GM23338 (cell line): ENCODE results near the gene LLGL2. TPM values are rescaled to one million over a fixed set of nuclear protein-coding genes. Genes with fewer than 3 reads are reported as not detected.

ENCODE experiments used
- ATAC-seq: fragments of 200-7000 bp; cut with Tn5 transposase; 3 replicates; pipeline ENCODE4 v1.9.1; 2020
- DNase-seq: peaks from one replicate; pipeline ENCODE4 v3.0.0-alpha.2; 2015; ENCODE audit warnings: low spot score
- H2AFZ ChIP-seq: fragments of 200-600 bp; sonication (generic); 2 replicates; pipeline ENCODE4 v1.8.0; 2016; ENCODE audit warnings: antibody characterized with exemption, mild to moderate bottlenecking, moderate library complexity
- H3F3A ChIP-seq: fragments of 200-600 bp; sonication (generic); replicated peaks from 2 replicates; pipeline ENCODE4 v1.8.0; 2017; ENCODE audit warnings: antibody characterized with exemption, mixed run types, low read depth
- H3K27ac ChIP-seq: fragments of 200-600 bp; sonication (generic); 2 replicates; pipeline ENCODE4 v1.6.1; 2016; ENCODE audit warnings: low read depth
- H3K27me3 ChIP-seq: fragments of 200-600 bp; sonication (generic); 2 replicates; pipeline ENCODE4 v1.8.0; 2016; ENCODE audit warnings: mild to moderate bottlenecking, mixed run types, moderate library complexity; ENCODE audit not compliant: insufficient read depth
- H3K36me3 ChIP-seq: fragments of 200-600 bp; sonication (generic); 2 replicates; pipeline ENCODE4 v1.8.0; 2016; ENCODE audit warnings: mild to moderate bottlenecking; ENCODE audit not compliant: insufficient read depth
- H3K4me1 ChIP-seq: fragments of 200-600 bp; sonication (generic); 2 replicates; pipeline ENCODE4 v1.8.0; 2016; ENCODE audit warnings: mild to moderate bottlenecking, moderate library complexity; ENCODE audit not compliant: insufficient read depth
- H3K4me2 ChIP-seq: fragments of 200-600 bp; sonication (generic); 2 replicates; pipeline ENCODE4 v1.7.1; 2017; ENCODE audit warnings: mixed run types
- H3K4me3 ChIP-seq: fragments of 200-600 bp; sonication (generic); 2 replicates; pipeline ENCODE4 v1.6.1; 2016; ENCODE audit warnings: mixed run types
- H3K79me2 ChIP-seq: fragments of 200-600 bp; sonication (generic); replicated peaks from 2 replicates; pipeline ENCODE4 v1.8.0; 2017; ENCODE audit warnings: mild to moderate bottlenecking; ENCODE audit not compliant: insufficient read depth
- H3K9me2 ChIP-seq: fragments of 200-600 bp; sonication (generic); 2 replicates; pipeline ENCODE4 v1.8.0; 2017; ENCODE audit not compliant: insufficient read depth
- H4K20me1 ChIP-seq: fragments of 200-600 bp; sonication (generic); replicated peaks from 2 replicates; pipeline ENCODE4 v1.8.0; 2017; ENCODE audit warnings: mild to moderate bottlenecking; ENCODE audit not compliant: insufficient read depth
- H3K27ac Mint-ChIP-seq: 2 replicates; pipeline ENCODE4 v1.8.0; 2020; ENCODE audit warnings: inconsistent platforms, mild to moderate bottlenecking, moderate library complexity, mixed read lengths
- H3K27me3 Mint-ChIP-seq: 3 replicates; pipeline ENCODE4 v1.8.0; 2022; ENCODE audit warnings: low read depth, mild to moderate bottlenecking, moderate library complexity, mixed read lengths, inconsistent platforms; ENCODE audit not compliant: insufficient read depth, poor library complexity
- H3K36me3 Mint-ChIP-seq: 3 replicates; pipeline ENCODE4 v1.8.0; 2021; ENCODE audit warnings: low read depth, mild to moderate bottlenecking, inconsistent platforms, moderate library complexity, mixed read lengths
- H3K4me1 Mint-ChIP-seq: 3 replicates; pipeline ENCODE4 v1.8.0; 2020; ENCODE audit warnings: mild to moderate bottlenecking, inconsistent platforms, mixed read lengths
- H3K4me3 Mint-ChIP-seq: 3 replicates; pipeline ENCODE4 v1.8.0; 2021; ENCODE audit warnings: moderate library complexity, mild to moderate bottlenecking, inconsistent platforms, mixed read lengths
- H3K9me3 Mint-ChIP-seq: 3 replicates; pipeline ENCODE4 v1.8.0; 2020; ENCODE audit warnings: moderate library complexity, mild to moderate bottlenecking, inconsistent platforms, mixed read lengths
- CREB1 ChIP-seq: fragments of 250-450 bp; sonication (Bioruptor Pico); IDR thresholded peaks from 2 replicates; pipeline ENCODE4 v1.5.0; 2020; ENCODE audit warnings: low read depth, mild to moderate bottlenecking, moderate library complexity
- CTCF ChIP-seq, 2 experiments: fragments of 200-600 bp in 1 of 2; sonication (generic) in 1 of 2; conservative IDR thresholded peaks; 2 replicates each; pipeline versions ENCODE4 v1.5.1 to v1.6.1; 2016 to 2017; ENCODE audit warnings: antibody characterized with exemption in 2 of 2, low read depth in 2 of 2, mild to moderate bottlenecking in 2 of 2, moderate library complexity in 1 of 2
- ETS1 ChIP-seq: IDR thresholded peaks from 2 replicates; pipeline ENCODE4 v1.6.1; 2016; ENCODE audit warnings: antibody characterized with exemption
- EZH2 ChIP-seq: fragments of 200-600 bp; sonication (generic); IDR thresholded peaks from one replicate; pipeline ENCODE4 v1.8.0; 2017; ENCODE audit warnings: antibody characterized with exemption, mild to moderate bottlenecking, low read depth; ENCODE audit not compliant: unreplicated experiment
- EZH2phosphoT487 ChIP-seq: fragments of 200-600 bp; sonication (generic); IDR thresholded peaks from one replicate; pipeline ENCODE4 v1.8.1; 2018; ENCODE audit warnings: antibody characterized with exemption; ENCODE audit not compliant: unreplicated experiment
- JUNB ChIP-seq: IDR thresholded peaks from one replicate; pipeline ENCODE4 v1.6.1; 2016; ENCODE audit warnings: antibody characterized with exemption; ENCODE audit not compliant: unreplicated experiment
- NANOG ChIP-seq: IDR thresholded peaks from 2 replicates; pipeline ENCODE4 v1.6.1; 2016; ENCODE audit warnings: antibody characterized with exemption, borderline replicate concordance
- POLR2AphosphoS5 ChIP-seq: IDR thresholded peaks from 2 replicates; pipeline ENCODE4 v1.6.1; 2016; ENCODE audit warnings: antibody characterized with exemption, low read depth
- STAT1 ChIP-seq: IDR thresholded peaks from one replicate; pipeline ENCODE4 v1.6.1; 2016; ENCODE audit warnings: antibody characterized with exemption; ENCODE audit not compliant: unreplicated experiment
- ZNF114 ChIP-seq: fragments of 250-450 bp; sonication (Bioruptor Pico); IDR thresholded peaks from 2 replicates; pipeline ENCODE4 v1.5.0; 2020; ENCODE audit warnings: mild to moderate bottlenecking, moderate library complexity
- ZNF462 ChIP-seq: fragments of 250-450 bp; sonication (Bioruptor Pico); IDR thresholded peaks from 2 replicates; pipeline ENCODE4 v1.5.0; 2020; ENCODE audit warnings: mild to moderate bottlenecking, moderate library complexity
- polyA plus RNA-seq: library from polyadenylated mRNA; unstranded; fragments of >200 nt; fragmentation: Nextera tagmentation; extraction: Ambion mirVana; gene quantifications from 2 replicates; pipeline ENCODE4 v1.2.1, GENCODE V29; 2016
- total RNA-seq: library from RNA; depleted of rRNA; stranded (reverse); fragments of >200 nt; shearing (Covaris generic); gene quantifications from 2 replicates; pipeline ENCODE4 v1.2.3, GENCODE V29; 2014

The LLGL2 gene
- total and polyA plus RNA-seq, 2 experiments from 2014 or later: 62.5 to 78.5 TPM

GRCh38 chr17:75555679-75556153 lies 30.2 kb downstream of the LLGL2 start:
- DNase-seq (no peak), ATAC-seq (no peak)
- no peaks in the 10 kb centered on the region for H3K27me3 ChIP-seq
- H3K27ac ChIP-seq: no peak overlapping the region
- no peaks in the 10 kb centered on the region for H3K79me2 ChIP-seq
- H3K4me1 ChIP-seq: no peaks in the 10 kb centered on the region; the same call in 1 of the 2 replicates
- no peak overlapping the region for H3K4me3 ChIP-seq
- Mint-ChIP-seq H3K4me1 (peaks cover 20% of the 10 kb centered on the region), H3K27ac (no peak overlapping the region), H3K27me3 (peaks cover 2% of the 10 kb centered on the region), H3K9me3 (no peaks in the 10 kb centered on the region), H3K4me3 (no peak overlapping the region), H3K36me3 (no peaks in the 10 kb centered on the region; the same call in 2 of the 3 replicates)
- no peaks in the 10 kb centered on the region for H3F3A ChIP-seq
- H3K36me3 ChIP-seq: no peaks in the 10 kb centered on the region
- TF ChIP-seq JUNB (no peak), ZNF462 (CRISPR knock-in tag) (no peak), POLR2AphosphoS5 (no peak), ETS1 (no peak), EZH2 (no peak), CREB1 (CRISPR knock-in tag) (no peak), ZNF114 (CRISPR knock-in tag) (no peak), NANOG (no peak), STAT1 (no peak), CTCF (conservative IDR thresholded peaks at IDR 0.05; ENCODE audit: low read depth in 2 of 2) (no peak), EZH2phosphoT487 (no peak)
- H3K4me2 ChIP-seq: no peak overlapping the region
- no peaks in the 10 kb centered on the region for H4K20me1 ChIP-seq
- H3K9me2 ChIP-seq: no peaks in the 10 kb centered on the region
- no peak overlapping the region for H2AFZ ChIP-seq
